Body of pancreas (tissue), 4 donors: ENCODE measurements around the gene SIX5.

ENCODE experiments used
- POLR2A ChIP-seq, 3 donors: fragments of 450-650 bp; IDR thresholded peaks; one replicate each; pipeline ENCODE4 v1.6.1; 2016; ENCODE audit warnings: antibody characterized with exemption in 3 of 3, mild to moderate bottlenecking in 2 of 3
- TF ChIP-seq, protein P1 (sequence below), 7 experiments: fragments of 450-650 bp in 4 of 7; fragments of 200-600 bp in 3 of 7; sonication (generic) in 3 of 7; IDR thresholded peaks; one replicate each; pipeline ENCODE4 v1.5.1; 2016 to 2019; ENCODE audit warnings: antibody characterized with exemption in 7 of 7

DNA sequence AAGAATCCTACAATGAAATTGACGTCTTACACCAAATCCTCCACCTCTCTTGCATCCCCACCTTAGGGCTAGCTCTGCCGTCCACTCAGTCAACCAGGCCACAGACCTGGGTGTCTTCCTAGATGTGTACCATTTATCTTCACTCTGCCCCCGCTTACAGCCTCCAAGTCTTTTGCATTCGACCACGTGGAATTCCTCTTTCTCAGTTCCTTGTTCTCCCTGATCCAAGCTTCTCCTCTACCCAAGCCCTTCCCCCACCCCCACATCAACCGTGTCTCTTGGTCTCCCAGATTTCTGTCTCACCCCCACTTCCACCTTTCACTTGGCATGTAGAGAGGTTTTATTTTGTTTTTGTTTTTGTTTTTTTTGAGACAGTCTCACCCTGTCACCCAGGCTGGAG lies 24.8 kb upstream of the SIX5 start:
- TF ChIP-seq, protein P1, sequence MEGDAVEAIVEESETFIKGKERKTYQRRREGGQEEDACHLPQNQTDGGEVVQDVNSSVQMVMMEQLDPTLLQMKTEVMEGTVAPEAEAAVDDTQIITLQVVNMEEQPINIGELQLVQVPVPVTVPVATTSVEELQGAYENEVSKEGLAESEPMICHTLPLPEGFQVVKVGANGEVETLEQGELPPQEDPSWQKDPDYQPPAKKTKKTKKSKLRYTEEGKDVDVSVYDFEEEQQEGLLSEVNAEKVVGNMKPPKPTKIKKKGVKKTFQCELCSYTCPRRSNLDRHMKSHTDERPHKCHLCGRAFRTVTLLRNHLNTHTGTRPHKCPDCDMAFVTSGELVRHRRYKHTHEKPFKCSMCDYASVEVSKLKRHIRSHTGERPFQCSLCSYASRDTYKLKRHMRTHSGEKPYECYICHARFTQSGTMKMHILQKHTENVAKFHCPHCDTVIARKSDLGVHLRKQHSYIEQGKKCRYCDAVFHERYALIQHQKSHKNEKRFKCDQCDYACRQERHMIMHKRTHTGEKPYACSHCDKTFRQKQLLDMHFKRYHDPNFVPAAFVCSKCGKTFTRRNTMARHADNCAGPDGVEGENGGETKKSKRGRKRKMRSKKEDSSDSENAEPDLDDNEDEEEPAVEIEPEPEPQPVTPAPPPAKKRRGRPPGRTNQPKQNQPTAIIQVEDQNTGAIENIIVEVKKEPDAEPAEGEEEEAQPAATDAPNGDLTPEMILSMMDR (IDR thresholded peaks at IDR 0.05) = no peak
- no peak for TF ChIP-seq POLR2A (IDR thresholded peaks at IDR 0.05)
